H1 (cell line): ENCODE measurements around the gene PTPRD. TPM values are rescaled to one million over a fixed set of nuclear protein-coding genes. Genes with fewer than 3 reads are reported as not detected.

Experiments used
- CTCF ChIA-PET: fragments of 300-600 bp; sonication (Branson Sonifier 250); formaldehyde crosslinking; loops from one replicate; lab custom pipeline; 2021; ENCODE audit not compliant: partially characterized antibody; lab: Charles Lee
- POLR2A ChIA-PET: fragments of 300-600 bp; sonication (Branson Sonifier 250); formaldehyde crosslinking; loops from one replicate; lab custom pipeline; 2021; ENCODE audit warnings: inconsistent platforms; ENCODE audit not compliant: partially characterized antibody; lab: Charles Lee
- DNase-seq, 2 experiments: peaks; one replicate each; pipeline versions ENCODE4 v3.0.0 to v3.0.0-alpha.2; 2010 to 2022; ENCODE audit warnings: low spot score in 2 of 2, low read depth in 1 of 2, mixed read lengths in 1 of 2
- FAIRE-seq: peaks from 2 replicates; lab custom pipeline; 2011; peaks lifted over from hg19 to GRCh38; lab: Jason Lieb, UNC
- H2AFZ ChIP-seq: 2 replicates; pipeline ENCODE4 v1.8.1; 2012; ENCODE audit warnings: low read length, inconsistent platforms
- H2AK5ac ChIP-seq: 2 replicates; pipeline ENCODE4 v1.6.1; 2013; ENCODE audit warnings: low read depth, low read length
- H2BK120ac ChIP-seq: replicated peaks from 2 replicates; pipeline ENCODE3; 2013; ENCODE audit warnings: low read depth, low read length, inconsistent platforms
- H2BK12ac ChIP-seq: 2 replicates; pipeline ENCODE4 v1.6.1; 2013; ENCODE audit warnings: low read depth, low read length
- H2BK15ac ChIP-seq: 2 replicates; pipeline ENCODE4 v1.6.1; 2013; ENCODE audit warnings: low read length
- H2BK20ac ChIP-seq: 2 replicates; pipeline ENCODE4 v1.6.1; 2013; ENCODE audit warnings: low read length
- H2BK5ac ChIP-seq: 2 replicates; pipeline ENCODE4 v1.6.1; 2013; ENCODE audit warnings: low read depth, low read length
- H3K14ac ChIP-seq: 2 replicates; pipeline ENCODE4 v1.6.1; 2013; ENCODE audit warnings: inconsistent platforms; ENCODE audit not compliant: insufficient read length
- H3K18ac ChIP-seq: 2 replicates; pipeline ENCODE4 v1.6.1; 2013; ENCODE audit warnings: low read length; ENCODE audit errors: extremely low read depth
- H3K23ac ChIP-seq: 2 replicates; pipeline ENCODE4 v1.6.1; 2013; ENCODE audit warnings: inconsistent platforms; ENCODE audit not compliant: insufficient read length
- H3K23me2 ChIP-seq: 2 replicates; pipeline ENCODE4 v1.6.1; 2013; ENCODE audit warnings: low read depth, low read length
- H3K27ac ChIP-seq: 2 replicates; pipeline ENCODE4 v1.6.1; 2011; ENCODE audit warnings: low read depth, low read length, inconsistent platforms
- H3K27me3 ChIP-seq, 4 experiments: replicated peaks in 1 of 4; 1 replicate in 1 of 4; 2 replicates in 3 of 4; pipeline versions ENCODE4 v1.6.1 to v1.8.1; 2011 to 2013; ENCODE audit warnings: low read length in 3 of 4, mild to moderate bottlenecking in 3 of 4, inconsistent platforms in 2 of 4, mixed read lengths in 2 of 4, moderate library complexity in 1 of 4; ENCODE audit not compliant: control insufficient read depth in 3 of 4, insufficient read depth in 3 of 4; ENCODE audit errors: extremely low read depth in 1 of 4
- H3K36me3 ChIP-seq, 4 experiments: 2 replicates each; pipeline versions ENCODE4 v1.6.1 to v1.8.1; 2011 to 2013; ENCODE audit warnings: mild to moderate bottlenecking in 4 of 4, low read length in 3 of 4, moderate library complexity in 2 of 4, control low read depth in 1 of 4, inconsistent platforms in 1 of 4; ENCODE audit not compliant: insufficient read depth in 4 of 4, control insufficient read depth in 2 of 4
- H3K4ac ChIP-seq: replicated peaks from 2 replicates; pipeline ENCODE3; 2013; ENCODE audit warnings: low read length, low read depth, mixed read lengths, inconsistent platforms; ENCODE audit not compliant: insufficient read length
- H3K4me1 ChIP-seq, 4 experiments: replicated peaks in 1 of 4; 1 replicate in 1 of 4; 2 replicates in 3 of 4; pipeline versions ENCODE4 v1.6.1 to v1.8.1; 2011 to 2013; ENCODE audit warnings: low read length in 3 of 4, inconsistent platforms in 2 of 4, mixed read lengths in 1 of 4; ENCODE audit not compliant: insufficient read depth in 4 of 4, control insufficient read depth in 3 of 4
- H3K4me2 ChIP-seq, 2 experiments: 2 replicates each; pipeline versions ENCODE4 v1.6.1 to v1.8.1; 2011 to 2013; ENCODE audit warnings: low read depth in 2 of 2, low read length in 2 of 2, control low read depth in 1 of 2, inconsistent platforms in 1 of 2, mild to moderate bottlenecking in 1 of 2; ENCODE audit not compliant: insufficient read depth in 1 of 2
- H3K4me3 ChIP-seq, 4 experiments: fragments of 200-600, 300-600 bp in 1 of 4; sonication (generic), shearing (Covaris generic), sonication (Bioruptor Twin) in 1 of 4; 2 replicates each; pipeline versions ENCODE4 v1.5.1 to v1.8.1; 2011 to 2016; ENCODE audit warnings: low read length in 4 of 4, low read depth in 3 of 4, control low read depth in 2 of 4, inconsistent platforms in 2 of 4, mild to moderate bottlenecking in 2 of 4, mixed read lengths in 1 of 4, moderate library complexity in 1 of 4; ENCODE audit not compliant: insufficient read depth in 2 of 4; ENCODE audit errors: extremely low read depth in 1 of 4
- H3K56ac ChIP-seq: replicated peaks from 2 replicates; pipeline ENCODE3; 2013; ENCODE audit warnings: low read depth, mild to moderate bottlenecking, mixed read lengths, low read length, inconsistent platforms; ENCODE audit not compliant: insufficient read length
- H3K79me1 ChIP-seq: 2 replicates; pipeline ENCODE4 v1.6.1; 2013; ENCODE audit warnings: low read depth, low read length, control low read depth
- H3K79me2 ChIP-seq, 2 experiments: 2 replicates each; pipeline versions ENCODE4 v1.6.1 to v1.8.1; 2012 to 2013; ENCODE audit warnings: low read length in 2 of 2, mild to moderate bottlenecking in 2 of 2, inconsistent platforms in 1 of 2; ENCODE audit not compliant: insufficient read depth in 2 of 2, control insufficient read depth in 1 of 2
- H3K9ac ChIP-seq, 4 experiments: replicated peaks in 1 of 4; 1 replicate in 1 of 4; 2 replicates in 3 of 4; pipeline versions ENCODE4 v1.6.1 to v1.8.1; 2011 to 2013; ENCODE audit warnings: low read depth in 3 of 4, low read length in 3 of 4, control low read depth in 2 of 4, mild to moderate bottlenecking in 2 of 4, moderate library complexity in 2 of 4, inconsistent platforms in 1 of 4; ENCODE audit errors: extremely low read depth in 1 of 4
- H3K9me3 ChIP-seq, 2 experiments: 2 replicates each; pipeline versions ENCODE4 v1.6.1 to v1.8.1; 2012 to 2013; ENCODE audit warnings: mild to moderate bottlenecking in 2 of 2, moderate library complexity in 2 of 2, control low read depth in 1 of 2, inconsistent platforms in 1 of 2, low read depth in 1 of 2, low read length in 1 of 2, mixed read lengths in 1 of 2; ENCODE audit not compliant: insufficient read depth in 2 of 2
- H4K20me1 ChIP-seq, 2 experiments: replicated peaks in 1 of 2; 2 replicates each; pipeline versions ENCODE3 to v1.8.1; 2011 to 2013; ENCODE audit warnings: inconsistent platforms in 2 of 2, low read length in 2 of 2, mild to moderate bottlenecking in 1 of 2; ENCODE audit not compliant: insufficient read depth in 2 of 2, control insufficient read depth in 1 of 2
- H4K5ac ChIP-seq: 2 replicates; pipeline ENCODE4 v1.6.1; 2013; ENCODE audit warnings: low read length, low read depth, mixed read lengths, inconsistent platforms; ENCODE audit not compliant: insufficient read length
- H4K8ac ChIP-seq: 2 replicates; pipeline ENCODE4 v1.8.0; 2013; ENCODE audit warnings: mild to moderate bottlenecking, moderate library complexity, low read length, inconsistent platforms; ENCODE audit not compliant: insufficient read depth; ENCODE audit errors: extremely low read depth
- H4K91ac ChIP-seq: replicated peaks from 2 replicates; pipeline ENCODE3; 2013; ENCODE audit warnings: low read length, mixed read lengths, inconsistent platforms; ENCODE audit not compliant: insufficient read length
- CHD2 ChIP-seq: IDR thresholded peaks from 2 replicates; pipeline ENCODE4 v1.6.1; 2012; ENCODE audit warnings: low read length, improper control_type of control experiment
- CTBP2 ChIP-seq: IDR thresholded peaks from 2 replicates; pipeline ENCODE4 v1.7.0; 2011; ENCODE audit warnings: borderline replicate concordance, mild to moderate bottlenecking, moderate library complexity, mixed read lengths, low read length; ENCODE audit not compliant: insufficient read depth, insufficient read length
- EZH2 ChIP-seq: fragments of 200-600 bp; sonication (generic); IDR thresholded peaks from 2 replicates; pipeline ENCODE4 v1.7.1; 2012; ENCODE audit warnings: low read depth, mild to moderate bottlenecking, moderate library complexity, low read length, inconsistent platforms; ENCODE audit not compliant: severe bottlenecking
- HDAC2 ChIP-seq, 2 experiments: fragments of 300-600 bp in 1 of 2; sonication (generic) in 1 of 2; IDR thresholded peaks; 2 replicates each; pipeline ENCODE4 v1.6.1; 2011 to 2012; ENCODE audit warnings: low read depth in 2 of 2, low read length in 2 of 2, mild to moderate bottlenecking in 2 of 2, moderate library complexity in 2 of 2, borderline replicate concordance in 1 of 2, inconsistent platforms in 1 of 2
- JUND ChIP-seq: IDR thresholded peaks from 2 replicates; pipeline ENCODE4 v1.6.1; 2011; ENCODE audit warnings: mild to moderate bottlenecking, improper control_type of control experiment, low read length
- KDM1A ChIP-seq: fragments of 200-600, 300-600 bp; sonication (generic); IDR thresholded peaks from 2 replicates; pipeline ENCODE4 v1.7.1; 2016; ENCODE audit warnings: mild to moderate bottlenecking, low read length, borderline replicate concordance
- NANOG ChIP-seq: IDR thresholded peaks from 2 replicates; pipeline ENCODE4 v1.6.1; 2011; ENCODE audit warnings: low read length, low read depth, mild to moderate bottlenecking, inconsistent platforms; ENCODE audit not compliant: insufficient read depth, poor library complexity, severe bottlenecking
- RAD21 ChIP-seq, 2 experiments: IDR thresholded peaks in 1 of 2; conservative IDR thresholded peaks in 1 of 2; 2 replicates each; pipeline ENCODE4 v1.6.1; 2011; ENCODE audit warnings: low read depth in 2 of 2, low read length in 2 of 2, improper control_type of control experiment in 1 of 2, inconsistent platforms in 1 of 2, mild to moderate bottlenecking in 1 of 2, moderate library complexity in 1 of 2
- RBBP5 ChIP-seq: IDR thresholded peaks from 2 replicates; pipeline ENCODE4 v1.7.1; 2012; ENCODE audit warnings: low read depth, mild to moderate bottlenecking, inconsistent platforms, low read length, moderate library complexity, borderline replicate concordance
- RNF2 ChIP-seq: fragments of 200-900, 300-1000 bp; sonication (generic); IDR thresholded peaks from 2 replicates; pipeline ENCODE4 v1.7.1; 2016; ENCODE audit warnings: borderline replicate concordance, low read depth, mild to moderate bottlenecking, antibody characterized with exemption, low read length; ENCODE audit not compliant: poor library complexity, severe bottlenecking; ENCODE audit errors: missing control alignments
- SIN3A ChIP-seq, 2 experiments: IDR thresholded peaks in 1 of 2; conservative IDR thresholded peaks in 1 of 2; 2 replicates each; pipeline ENCODE4 v1.6.1; 2011 to 2012; ENCODE audit warnings: low read length in 2 of 2, improper control_type of control experiment in 1 of 2, low read depth in 1 of 2, mild to moderate bottlenecking in 1 of 2
- SIX5 ChIP-seq: IDR thresholded peaks from 2 replicates; pipeline ENCODE4 v1.6.1; 2011; ENCODE audit warnings: mild to moderate bottlenecking, low read depth, low read length
- WGBS, 2 experiments: shearing (Covaris generic) in 1 of 2; methylation state at CpG; one replicate each; pipeline versions ENCODE4 v1.1.6 to v1.1.7; 2013 to 2015; ENCODE audit warnings: low lambda C conversion rate in 2 of 2, mixed read lengths in 2 of 2, inconsistent platforms in 1 of 2, low coverage in 1 of 2, missing lambda C conversion rate in 1 of 2; ENCODE audit not compliant: insufficient replicate concordance in 2 of 2, insufficient coverage in 1 of 2, insufficient read length in 1 of 2; ENCODE audit errors: extremely low coverage in 1 of 2, missing lambda C conversion rate in 1 of 2; 5-methylcytosine and 5-hydroxymethylcytosine counted together
- polyA plus RNA-seq, 7 experiments: library from polyadenylated mRNA; depleted of rRNA in 3 of 7; stranded (reverse) in 5 of 7; unstranded in 2 of 7; fragments of >200 nt in 5 of 7; fragments of 200-250 nt in 2 of 7; gene quantifications; 1 replicate in 5 of 7; 2 replicates in 1 of 7; 4 replicates in 1 of 7; pipeline versions ENCODE4 v1.2.1 to v1.2.3, GENCODE V29; 2011 to 2013; ENCODE audit warnings: missing spikeins in 2 of 7, mixed read lengths in 2 of 7
- total RNA-seq: library from RNA; stranded (reverse); fragmentation: NEBNext Ultra II Directional; extraction: Animal tissue kit (Norgen Biotek cat#: 25700); gene quantifications from 2 replicates; pipeline ENCODE4 v1.2.1, GENCODE V29; 2021

PTPRD gene
- total and polyA plus RNA-seq, 2 of the 8 experiments (the other 6 are each of a cell fraction or from before 2014, with no cell fraction given): 17.2 to 77.0 TPM

- H4K5ac ChIP-seq: no peak overlapping the region
- H3K4me3 ChIP-seq: no peak overlapping the region
- H2AFZ ChIP-seq: no peak overlapping the region
- H3K79me1 ChIP-seq: no peaks in the 10 kb centered on the region
- H3K23ac ChIP-seq: no peak overlapping the region
- no peak overlapping the region for H4K8ac ChIP-seq
- POLR2A ChIA-PET: interaction anchor here (0.6 kb wide), 1 partner anchor 16 kb away, joined by 3 read pairs; no protein-coding TSS in a partner anchor
- H2BK15ac ChIP-seq: no peak overlapping the region
- H3K36me3 ChIP-seq: peaks cover 0 to 4% (median 0%) of the 10 kb centered on the region in 4 experiments; a peak in 1 of 8 replicates
- WGBS, 2 experiments: 91% methylated on average over 2 of the region's 2 CpGs; no CpG with 5 or more reads in 1 of the 2 experiments
- no peaks in the 10 kb centered on the region for H3K79me2 ChIP-seq
- no peak overlapping the region for H3K56ac ChIP-seq
- no peak overlapping the region for H2BK12ac ChIP-seq
- no peak overlapping the region for H3K9ac ChIP-seq
- DNase-seq (no peak), FAIRE-seq (no peak)
- H2BK5ac ChIP-seq: no peak overlapping the region
- no peak overlapping the region for H3K27ac ChIP-seq
- H3K23me2 ChIP-seq: no peaks in the 10 kb centered on the region
- CTCF ChIA-PET: interaction anchor here (0.6 to 1.0 kb wide), 2 partner anchors 12 to 378 kb away, joined by 3 read pairs; no protein-coding TSS in a partner anchor
- H3K18ac ChIP-seq: no peak overlapping the region
- H4K20me1 ChIP-seq: no peaks in the 10 kb centered on the region
- no peaks in the 10 kb centered on the region for H3K27me3 ChIP-seq
- H3K9me3 ChIP-seq: peaks cover 6 to 7% of the 10 kb centered on the region in 2 experiments; a peak in 3 of 4 replicates
- H4K91ac ChIP-seq: no peak overlapping the region
- no peak overlapping the region for H3K4ac ChIP-seq
- H3K4me1 ChIP-seq: no peaks in the 10 kb centered on the region
- no peak overlapping the region for H2AK5ac ChIP-seq
- no peak overlapping the region for H2BK120ac ChIP-seq
- H3K4me2 ChIP-seq: no peak overlapping the region
- no peak overlapping the region for H2BK20ac ChIP-seq
- no peak overlapping the region for H3K14ac ChIP-seq
- TF ChIP-seq RAD21 (IDR thresholded peaks at IDR 0.05 in 1 of 2, conservative IDR thresholded peaks at IDR 0.05 in 1 of 2; ENCODE audit: low read depth in 2 of 2, low read length in 2 of 2): no peak
- no peak for TF ChIP-seq EZH2
- no peak for TF ChIP-seq KDM1A
- no peak for TF ChIP-seq SIN3A (conservative IDR thresholded peaks at IDR 0.05 in 1 of 2, IDR thresholded peaks at IDR 0.05 in 1 of 2; ENCODE audit: low read depth in 1 of 2, low read length in 2 of 2)
- TF ChIP-seq NANOG: no peak
- TF ChIP-seq CTBP2: no peak
- TF ChIP-seq HDAC2 (IDR thresholded peaks at IDR 0.05; ENCODE audit: borderline replicate concordance in 1 of 2, low read depth in 2 of 2, low read length in 2 of 2): no peak
- no peak for TF ChIP-seq JUND
- TF ChIP-seq RNF2: no peak
- no peak for TF ChIP-seq SIX5
- no peak for TF ChIP-seq CHD2
- TF ChIP-seq RBBP5: no peak
Observed at GRCh38 chr9:8579661-8580060, 2033.1 kb downstream of the PTPRD start.
